Neural progenitor cell (in vitro differentiated cells): Measurements from ENCODE around the gene PTGIR. TPM values are rescaled to one million over a fixed set of nuclear protein-coding genes. Genes with fewer than 3 reads are reported as not detected.
A peak's percentile ranks its signal among the peaks of the same experiment; 100 is the strongest.

ENCODE experiments used
- DNase-seq: peaks from one replicate; pipeline ENCODE4 v3.0.0-alpha.2; 2016; ENCODE audit warnings: low spot score
- H2AFZ ChIP-seq: fragments of 200-600 bp; sonication (generic); replicated peaks from 2 replicates; pipeline ENCODE4 v1.6.1; 2016; ENCODE audit warnings: antibody characterized with exemption
- H3F3A ChIP-seq: fragments of 200-600 bp; sonication (generic); 2 replicates; pipeline ENCODE4 v1.6.1; 2016; ENCODE audit warnings: antibody characterized with exemption, low read depth
- H3K27ac ChIP-seq: fragments of 200-600 bp; sonication (generic); 2 replicates; pipeline ENCODE4 v1.5.1; 2016; ENCODE audit warnings: mild to moderate bottlenecking
- H3K27me3 ChIP-seq: fragments of 200-600 bp; sonication (generic); 2 replicates; pipeline ENCODE4 v1.6.1; 2016; ENCODE audit warnings: mild to moderate bottlenecking, moderate library complexity
- H3K36me3 ChIP-seq: fragments of 200-600 bp; sonication (generic); 2 replicates; pipeline ENCODE4 v1.5.1; 2016
- H3K4me1 ChIP-seq: fragments of 200-600 bp; sonication (generic); 2 replicates; pipeline ENCODE4 v1.6.1; 2016; ENCODE audit warnings: mixed run types
- H3K4me2 ChIP-seq: fragments of 200-600 bp; sonication (generic); 2 replicates; pipeline ENCODE4 v1.6.1; 2016
- H3K4me3 ChIP-seq: fragments of 200-600 bp; sonication (generic); 2 replicates; pipeline ENCODE4 v1.5.1; 2016
- H3K79me2 ChIP-seq: fragments of 200-600 bp; sonication (generic); 2 replicates; pipeline ENCODE4 v1.6.1; 2016; ENCODE audit warnings: low read depth
- H3K9ac ChIP-seq: fragments of 200-600 bp; sonication (generic); 2 replicates; pipeline ENCODE4 v1.6.1; 2016
- H3K9me3 ChIP-seq: fragments of 200-600 bp; sonication (generic); 2 replicates; pipeline ENCODE4 v1.5.1; 2016; ENCODE audit warnings: low read depth
- H4K20me1 ChIP-seq: fragments of 200-600 bp; sonication (generic); 2 replicates; pipeline ENCODE4 v1.6.1; 2016; ENCODE audit warnings: low read depth
- H3K27ac Mint-ChIP-seq: 3 replicates; pipeline ENCODE4 v1.8.0; 2021; ENCODE audit warnings: mixed read lengths
- H3K27me3 Mint-ChIP-seq: 2 replicates; pipeline ENCODE4 v1.8.0; 2022; ENCODE audit warnings: low read depth, mild to moderate bottlenecking, inconsistent platforms, moderate library complexity, mixed read lengths; ENCODE audit not compliant: insufficient read depth
- H3K36me3 Mint-ChIP-seq: 3 replicates; pipeline ENCODE4 v1.8.0; 2021; ENCODE audit warnings: mixed read lengths
- H3K4me1 Mint-ChIP-seq: 3 replicates; pipeline ENCODE4 v1.8.0; 2021; ENCODE audit warnings: mixed read lengths
- H3K4me3 Mint-ChIP-seq: 3 replicates; pipeline ENCODE4 v1.8.0; 2021; ENCODE audit warnings: mild to moderate bottlenecking, moderate library complexity, mixed read lengths
- H3K9me3 Mint-ChIP-seq: 3 replicates; pipeline ENCODE4 v1.8.0; 2020; ENCODE audit warnings: mixed read lengths
- EZH2 ChIP-seq: fragments of 200-600 bp; sonication (generic); IDR thresholded peaks from 2 replicates; pipeline ENCODE4 v1.6.1; 2017; ENCODE audit warnings: antibody characterized with exemption, mild to moderate bottlenecking, moderate library complexity
- EZH2phosphoT487 ChIP-seq: fragments of 200-600 bp; sonication (generic); IDR thresholded peaks from 2 replicates; pipeline ENCODE4 v1.6.1; 2017; ENCODE audit warnings: antibody characterized with exemption
- total RNA-seq: library from RNA; depleted of rRNA; stranded (reverse); fragments of >200 nt; gene quantifications from 2 replicates; pipeline ENCODE4 v1.2.3, GENCODE V29; 2015; ENCODE audit warnings: low replicate concordance
- TF ChIP-seq, protein P1 (sequence below): fragments of 200-600 bp; sonication (generic); IDR thresholded peaks from 2 replicates; pipeline ENCODE4 v1.5.1; 2017; ENCODE audit warnings: antibody characterized with exemption, mild to moderate bottlenecking

PTGIR gene
- total RNA-seq, 1 donor from 2014 or later = not detected

DNA sequence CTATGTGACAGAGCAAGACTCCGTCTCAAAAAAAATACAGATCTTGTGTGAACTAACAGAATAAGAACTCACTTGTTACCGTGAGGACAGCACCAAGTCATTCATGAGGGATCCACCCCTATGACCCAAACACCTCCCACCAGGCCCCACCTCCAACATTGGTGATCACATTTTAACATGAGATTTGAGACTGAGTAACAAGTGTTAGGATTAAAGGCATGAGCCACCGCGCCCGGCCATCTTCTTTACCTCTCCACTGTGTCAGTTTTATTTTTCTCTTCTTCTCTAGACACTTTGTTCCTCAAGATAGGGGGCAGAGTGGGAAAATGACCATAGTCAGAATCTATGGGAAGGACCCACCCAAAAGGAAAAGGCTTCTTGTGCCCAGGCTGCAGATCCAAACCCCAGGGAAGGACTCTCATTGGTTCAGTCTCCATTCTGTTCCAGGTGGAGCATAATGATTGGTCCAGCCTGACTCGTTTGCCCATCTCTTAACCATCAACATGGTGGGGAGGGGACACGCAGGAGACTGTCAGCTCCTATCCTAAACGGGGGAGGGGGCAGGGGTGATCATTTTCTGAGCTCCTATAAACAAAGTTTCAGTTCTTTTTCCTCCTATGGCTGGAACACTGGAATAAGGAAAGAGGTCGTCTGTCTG is 25.0 kb downstream of the PTGIR start:
- Mint-ChIP-seq H3K9me3 (peaks cover 24% of the 10 kb centered on the region), H3K36me3 (peaks cover 5% of the 10 kb centered on the region), H3K27ac (peak overlapping the region; percentile 100), H3K4me3 (peak overlapping the region; percentile 98), H3K4me1 (peaks cover 18% of the 10 kb centered on the region), H3K27me3 (peaks cover 12% of the 10 kb centered on the region)
- Histone ChIP-seq H3K27me3 (no peaks in the 10 kb centered on the region), H3K9ac (no peak overlapping the region), H3K4me3 (peak overlapping the region; percentile 100), H4K20me1 (peaks cover 29% of the 10 kb centered on the region), H3K4me2 (peak overlapping the region; percentile 75), H3F3A (peaks cover 15% of the 10 kb centered on the region), H3K36me3 (no peaks in the 10 kb centered on the region), H2AFZ (peak overlapping the region; percentile 100), H3K4me1 (peaks cover 25% of the 10 kb centered on the region), H3K27ac (no peak overlapping the region), H3K9me3 (no peaks in the 10 kb centered on the region), H3K79me2 (peaks cover 36% of the 10 kb centered on the region)
- TF ChIP-seq EZH2phosphoT487 = no peak
- TF ChIP-seq, protein P1, sequence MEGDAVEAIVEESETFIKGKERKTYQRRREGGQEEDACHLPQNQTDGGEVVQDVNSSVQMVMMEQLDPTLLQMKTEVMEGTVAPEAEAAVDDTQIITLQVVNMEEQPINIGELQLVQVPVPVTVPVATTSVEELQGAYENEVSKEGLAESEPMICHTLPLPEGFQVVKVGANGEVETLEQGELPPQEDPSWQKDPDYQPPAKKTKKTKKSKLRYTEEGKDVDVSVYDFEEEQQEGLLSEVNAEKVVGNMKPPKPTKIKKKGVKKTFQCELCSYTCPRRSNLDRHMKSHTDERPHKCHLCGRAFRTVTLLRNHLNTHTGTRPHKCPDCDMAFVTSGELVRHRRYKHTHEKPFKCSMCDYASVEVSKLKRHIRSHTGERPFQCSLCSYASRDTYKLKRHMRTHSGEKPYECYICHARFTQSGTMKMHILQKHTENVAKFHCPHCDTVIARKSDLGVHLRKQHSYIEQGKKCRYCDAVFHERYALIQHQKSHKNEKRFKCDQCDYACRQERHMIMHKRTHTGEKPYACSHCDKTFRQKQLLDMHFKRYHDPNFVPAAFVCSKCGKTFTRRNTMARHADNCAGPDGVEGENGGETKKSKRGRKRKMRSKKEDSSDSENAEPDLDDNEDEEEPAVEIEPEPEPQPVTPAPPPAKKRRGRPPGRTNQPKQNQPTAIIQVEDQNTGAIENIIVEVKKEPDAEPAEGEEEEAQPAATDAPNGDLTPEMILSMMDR = no peak
- no peak for TF ChIP-seq EZH2
- no peak for DNase-seq

DNA sequence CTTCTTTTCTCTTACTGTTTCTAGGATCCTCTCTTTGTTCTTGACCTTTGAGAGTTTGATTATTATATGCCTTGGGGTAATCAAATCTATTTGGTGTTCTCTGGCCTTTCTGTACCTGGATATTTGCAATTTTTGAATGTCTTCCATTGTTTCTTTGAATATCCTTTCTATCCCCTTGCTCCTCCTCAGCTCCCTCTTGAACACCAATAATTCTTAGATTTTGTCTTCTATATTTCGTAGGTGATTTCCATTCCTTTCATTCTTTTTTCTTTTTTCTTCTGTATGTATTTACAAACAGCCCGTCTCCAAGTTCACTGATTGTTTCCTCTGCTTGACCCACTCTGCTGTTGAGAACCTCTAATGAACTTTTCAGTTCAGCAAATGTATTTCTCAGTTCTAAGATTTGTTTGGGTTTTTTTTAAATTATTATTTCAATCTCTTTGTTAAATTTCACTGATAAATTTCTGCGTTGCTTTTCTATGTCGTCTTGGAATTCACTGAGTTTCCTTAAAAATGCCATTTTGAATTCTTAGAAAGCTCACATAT is 26.4 kb downstream of the PTGIR start:
- TF ChIP-seq EZH2phosphoT487 = no peak
- TF ChIP-seq, protein P1 = no peak
- no peak for TF ChIP-seq EZH2
- H3K27me3 Mint-ChIP-seq = peaks cover 12% of the 10 kb centered on the region
- H3K9me3 Mint-ChIP-seq = peaks cover 25% of the 10 kb centered on the region
- no peaks in the 10 kb centered on the region for H3K36me3 ChIP-seq
- H3K36me3 Mint-ChIP-seq = peaks cover 5% of the 10 kb centered on the region
- H3K4me2 ChIP-seq = no peak overlapping the region
- no peak overlapping the region for H3K4me3 ChIP-seq
- no peak overlapping the region for H3K4me3 Mint-ChIP-seq
- no peaks in the 10 kb centered on the region for H3K9me3 ChIP-seq
- H3K79me2 ChIP-seq = peaks cover 22% of the 10 kb centered on the region
- peaks cover 11% of the 10 kb centered on the region for H3K4me1 ChIP-seq
- peaks cover 15% of the 10 kb centered on the region for H4K20me1 ChIP-seq
- H3K27me3 ChIP-seq = no peaks in the 10 kb centered on the region
- DNase-seq = no peak
- no peak overlapping the region for H3K9ac ChIP-seq
- H3F3A ChIP-seq = peaks cover 15% of the 10 kb centered on the region
- H3K4me1 Mint-ChIP-seq = peaks cover 11% of the 10 kb centered on the region
- H3K27ac ChIP-seq = no peak overlapping the region
- H3K27ac Mint-ChIP-seq = no peak overlapping the region
- no peak overlapping the region for H2AFZ ChIP-seq

DNA sequence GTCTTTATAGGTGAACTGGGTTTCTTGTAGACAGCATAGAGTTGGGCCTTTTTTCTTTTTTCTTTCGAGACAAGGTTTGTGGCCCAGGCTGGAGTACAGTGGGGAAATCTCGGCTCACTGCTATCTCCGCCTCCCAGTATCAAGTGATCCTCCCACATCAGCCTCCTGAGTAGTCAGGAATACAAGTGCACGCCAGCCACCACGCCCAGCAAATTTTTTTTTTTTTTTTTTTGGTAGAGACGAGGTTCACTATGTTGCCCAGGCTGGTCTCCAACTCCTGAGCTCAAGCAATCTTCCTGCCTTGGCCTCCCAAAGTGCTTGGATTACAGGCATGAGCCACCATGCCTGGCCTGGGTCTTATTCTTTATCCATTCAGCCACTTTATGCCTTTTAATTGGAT is 28.9 kb downstream of the PTGIR start:
- TF ChIP-seq EZH2phosphoT487 (no peak), EZH2 (no peak)
- TF ChIP-seq, protein P1 = no peak
- no peak overlapping the region for H3K4me2 ChIP-seq
- no peak for DNase-seq
- H4K20me1 ChIP-seq = no peaks in the 10 kb centered on the region
- no peak overlapping the region for H3K27ac ChIP-seq
- peaks cover 25% of the 10 kb centered on the region for H3K9me3 Mint-ChIP-seq
- H3K36me3 Mint-ChIP-seq = peaks cover 5% of the 10 kb centered on the region
- H3K27me3 Mint-ChIP-seq = peaks cover 12% of the 10 kb centered on the region
- H3K27ac Mint-ChIP-seq = no peak overlapping the region
- H3K9me3 ChIP-seq = no peaks in the 10 kb centered on the region
- H3K4me1 Mint-ChIP-seq = peaks cover 3% of the 10 kb centered on the region
- H3K4me3 ChIP-seq = no peak overlapping the region
- no peak overlapping the region for H2AFZ ChIP-seq
- peaks cover 11% of the 10 kb centered on the region for H3F3A ChIP-seq
- H3K36me3 ChIP-seq = no peaks in the 10 kb centered on the region
- H3K27me3 ChIP-seq = no peaks in the 10 kb centered on the region
- H3K4me1 ChIP-seq = no peaks in the 10 kb centered on the region
- H3K79me2 ChIP-seq = no peaks in the 10 kb centered on the region
- H3K4me3 Mint-ChIP-seq = no peak overlapping the region
- H3K9ac ChIP-seq = no peak overlapping the region
